ENCODE measurements around the gene AGBL1. TPM values are rescaled to one million over a fixed set of nuclear protein-coding genes. Genes with fewer than 3 reads are reported as not detected.

The AGBL1 gene
- polyA plus RNA-seq, 2 of the 4 experiments (the other 2 are of a cell fraction): not detected

- TF ChIP-seq ZSCAN20 (CRISPR knock-in tag; IDR thresholded peaks at IDR 0.05): no peak
- no peak for TF ChIP-seq PHF8 (IDR thresholded peaks at IDR 0.05; ENCODE audit: borderline replicate concordance, low read depth)
- no peak for TF ChIP-seq MAZ (IDR thresholded peaks at IDR 0.05; ENCODE audit: borderline replicate concordance, low read depth, low read length)
- no peak for TF ChIP-seq E2F6 (IDR thresholded peaks at IDR 0.05; ENCODE audit: borderline replicate concordance, low read depth)
- no peak for TF ChIP-seq CHD2 (IDR thresholded peaks at IDR 0.05; ENCODE audit: low read length, partially characterized antibody)
- no peak for TF ChIP-seq PBX3 (IDR thresholded peaks at IDR 0.05)
Measured at GRCh38 chr15:86295511-86295910, 215.8 kb downstream of the AGBL1 start (continued).

- TF ChIP-seq MAFK (IDR thresholded peaks at IDR 0.05; ENCODE audit: partially characterized antibody) (peak; percentile 81), MYC (IDR thresholded peaks at IDR 0.05; ENCODE audit: borderline replicate concordance, low read length) (no peak)
- 0% methylated on average over 2 of the region's 2 CpGs for WGBS (ENCODE audit: missing lambda C conversion rate)
- Histone ChIP-seq H3K4me1 (no peaks in the 10 kb centered on the region), H3K4me3 (no peak overlapping the region), H3K27ac (no peak overlapping the region), H3K4me2 (no peak overlapping the region), H3K9me3 (0 out of 3 replicates have a peak, but pooled peaks cover 3% of the 10 kb centered on the region)
- CTCF ChIA-PET: no interaction called here
- POLR2A ChIA-PET: no interaction called here
- ATAC-seq (no peak), FAIRE-seq (no peak), DNase-seq (ENCODE audit: low read depth in 1 of 2, low spot score in 1 of 2) (no peak)
Measured at GRCh38 chr15:86296769-86297168, 217.1 kb downstream of the AGBL1 start.

GRCh38 chr15:86300390-86301125 is 220.9 kb downstream of the AGBL1 start:
- Histone ChIP-seq H3K9me3 (no peaks in the 10 kb centered on the region), H3K4me2 (no peak overlapping the region), H3K4me3 (no peak overlapping the region), H3K27ac (no peak overlapping the region), H3K4me1 (no peaks in the 10 kb centered on the region)
- ChIA-PET CTCF (interaction anchor here (0.8 to 1.3 kb wide), 5 partner anchors 9 to 285 kb away, joined by 3 to 5 read pairs (median 3); no protein-coding TSS in a partner anchor), POLR2A (no interaction called here)
- ATAC-seq: no peak
- no peak for TF ChIP-seq RARB (CRISPR knock-in tag; IDR thresholded peaks at IDR 0.05)
- TF ChIP-seq PBX3 (IDR thresholded peaks at IDR 0.05): no peak
- no peak for TF ChIP-seq E2F6 (IDR thresholded peaks at IDR 0.05; ENCODE audit: borderline replicate concordance, low read depth)
- no peak for TF ChIP-seq RNF2 (IDR thresholded peaks at IDR 0.05; ENCODE audit: borderline replicate concordance, low read depth)
- TF ChIP-seq BCL3 (IDR thresholded peaks at IDR 0.05): no peak
- TF ChIP-seq RAD21 (conservative IDR thresholded peaks at IDR 0.05 in 1 of 2, IDR thresholded peaks at IDR 0.05 in 1 of 2): no peak
- no peak for TF ChIP-seq POLR2AphosphoS2 (conservative IDR thresholded peaks at IDR 0.05; ENCODE audit: low read length)
- TF ChIP-seq HES2 (IDR thresholded peaks at IDR 0.05): no peak
- TF ChIP-seq MAZ (IDR thresholded peaks at IDR 0.05; ENCODE audit: borderline replicate concordance, low read depth, low read length): no peak
- no peak for TF ChIP-seq ZNF302 (CRISPR knock-in tag; IDR thresholded peaks at IDR 0.05)
- no peak for TF ChIP-seq MAX (IDR thresholded peaks at IDR 0.05)
- no peak for TF ChIP-seq GATA3 (IDR thresholded peaks at IDR 0.05; ENCODE audit: borderline replicate concordance)
- TF ChIP-seq FOSL2 (IDR thresholded peaks at IDR 0.05): no peak
- TF ChIP-seq FOSL2 (CRISPR knock-in tag; IDR thresholded peaks at IDR 0.05): no peak
- TF ChIP-seq ESRRA (IDR thresholded peaks at IDR 0.05; ENCODE audit: borderline replicate concordance, low read length): no peak
- TF ChIP-seq HDAC2 (IDR thresholded peaks at IDR 0.05): no peak
- no peak for TF ChIP-seq CHD2 (IDR thresholded peaks at IDR 0.05; ENCODE audit: low read length, partially characterized antibody)
- TF ChIP-seq NFE2L2 (conservative IDR thresholded peaks at IDR 0.05; ENCODE audit: low read length): no peak
- TF ChIP-seq ATOH8 (CRISPR knock-in tag; IDR thresholded peaks at IDR 0.05; ENCODE audit: low read depth): no peak
- TF ChIP-seq FOXS1 (CRISPR knock-in tag; IDR thresholded peaks at IDR 0.05): no peak
- no peak for FAIRE-seq
- WGBS (ENCODE audit: missing lambda C conversion rate): 6% methylated on average over 4 of the region's 4 CpGs
- no peak for DNase-seq (ENCODE audit: low read depth in 1 of 2, low spot score in 1 of 2)

Measured in A549 (cell line).